ENCODE data around the gene ANGEL2. TPM values are rescaled to one million over a fixed set of nuclear protein-coding genes. Genes with fewer than 3 reads are reported as not detected.

Gene ANGEL2
- polyA plus RNA-seq, 1 of the 3 experiments (the other 2 are of a cell fraction), result 14.0 TPM

- 71% methylated on average over 3 of the region's 3 CpGs for WGBS (ENCODE audit: low lambda C conversion rate)
- H3K36me3 ChIP-seq (replicated peaks in 1 of 2; ENCODE audit: control insufficient read depth in 1 of 2, insufficient read depth in 2 of 2, low read length in 1 of 2), result no peaks in the 10 kb centered on the region
- H3K4me3 ChIP-seq (ENCODE audit: low read depth in 2 of 2, low read length in 1 of 2), result no peak overlapping the region
- H3K27ac ChIP-seq (ENCODE audit: low read depth in 2 of 2, low read length in 1 of 2), result no peak overlapping the region
- H3K4me1 ChIP-seq (ENCODE audit: control insufficient read depth in 1 of 2, insufficient read depth in 2 of 2, low read depth in 1 of 2, low read length in 1 of 2), result peaks cover 0 to 2% of the 10 kb centered on the region in 2 experiments; a peak in 1 of 4 replicates
- no peaks in the 10 kb centered on the region for H3K27me3 ChIP-seq (ENCODE audit: insufficient read depth)
- H2AFZ ChIP-seq (ENCODE audit: low read depth), result no peak overlapping the region
- no peaks in the 10 kb centered on the region for H3K9me3 ChIP-seq
- ChIA-PET POLR2A (interaction anchor here (0.6 to 1.4 kb wide), 2 partner anchors 17 to 121 kb away, joined by 3 read pairs; no protein-coding TSS in a partner anchor), CTCF (interaction anchor here (0.6 to 2.2 kb wide), 10 partner anchors 8 to 154 kb away, joined by 3 to 14 read pairs (median 4); partner anchors contain the start of gene VASH2)
- H3K9ac ChIP-seq, result no peak overlapping the region
- no peaks in the 10 kb centered on the region for H3K79me2 ChIP-seq (ENCODE audit: insufficient read depth)
- H3K4me2 ChIP-seq, result no peak overlapping the region
- H3F3A ChIP-seq (replicated peaks; ENCODE audit: insufficient read depth), result no peaks in the 10 kb centered on the region
- TF ChIP-seq MEF2A (IDR thresholded peaks at IDR 0.05; ENCODE audit: borderline replicate concordance, low read depth) (no peak), TAF1 (IDR thresholded peaks at IDR 0.05; ENCODE audit: borderline replicate concordance, low read depth, low read length) (no peak), RCOR1 (IDR thresholded peaks at IDR 0.05; ENCODE audit: low read length) (no peak)
- no peak for DNase-seq
- no peaks in the 10 kb centered on the region for H4K20me1 ChIP-seq (ENCODE audit: insufficient read depth)
- no peaks in the 10 kb centered on the region for H3K9me2 ChIP-seq
Measured at GRCh38 chr1:212968368-212968863, 47.3 kb downstream of the ANGEL2 start.

DNA sequence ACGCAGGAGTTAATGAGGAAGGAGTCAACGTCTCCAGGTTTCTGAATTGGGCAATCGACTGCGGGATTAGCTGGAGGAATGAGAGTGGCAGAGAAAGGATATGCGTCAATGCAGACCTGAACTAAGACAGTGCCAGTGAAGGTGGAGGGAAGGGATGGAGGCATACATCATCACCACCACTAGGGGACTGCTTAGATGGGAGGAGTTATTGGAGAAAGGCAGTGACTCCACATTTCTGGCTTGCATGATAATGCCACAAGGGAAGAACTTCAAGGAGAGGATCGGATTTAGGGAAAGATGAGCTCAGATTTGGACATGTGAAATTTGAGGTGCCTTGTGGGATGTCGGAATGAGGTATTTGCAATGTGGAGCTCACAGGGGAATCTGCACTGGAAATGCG, 47.9 kb downstream of the ANGEL2 start:
- no peak overlapping the region for H3K27ac ChIP-seq (ENCODE audit: low read depth in 2 of 2, low read length in 1 of 2)
- TF ChIP-seq, protein P1, sequence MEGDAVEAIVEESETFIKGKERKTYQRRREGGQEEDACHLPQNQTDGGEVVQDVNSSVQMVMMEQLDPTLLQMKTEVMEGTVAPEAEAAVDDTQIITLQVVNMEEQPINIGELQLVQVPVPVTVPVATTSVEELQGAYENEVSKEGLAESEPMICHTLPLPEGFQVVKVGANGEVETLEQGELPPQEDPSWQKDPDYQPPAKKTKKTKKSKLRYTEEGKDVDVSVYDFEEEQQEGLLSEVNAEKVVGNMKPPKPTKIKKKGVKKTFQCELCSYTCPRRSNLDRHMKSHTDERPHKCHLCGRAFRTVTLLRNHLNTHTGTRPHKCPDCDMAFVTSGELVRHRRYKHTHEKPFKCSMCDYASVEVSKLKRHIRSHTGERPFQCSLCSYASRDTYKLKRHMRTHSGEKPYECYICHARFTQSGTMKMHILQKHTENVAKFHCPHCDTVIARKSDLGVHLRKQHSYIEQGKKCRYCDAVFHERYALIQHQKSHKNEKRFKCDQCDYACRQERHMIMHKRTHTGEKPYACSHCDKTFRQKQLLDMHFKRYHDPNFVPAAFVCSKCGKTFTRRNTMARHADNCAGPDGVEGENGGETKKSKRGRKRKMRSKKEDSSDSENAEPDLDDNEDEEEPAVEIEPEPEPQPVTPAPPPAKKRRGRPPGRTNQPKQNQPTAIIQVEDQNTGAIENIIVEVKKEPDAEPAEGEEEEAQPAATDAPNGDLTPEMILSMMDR (IDR thresholded peaks at IDR 0.05), result peak; percentile 59
- TF ChIP-seq FOXM1 (IDR thresholded peaks at IDR 0.05; ENCODE audit: low read depth), result no peak
- no peaks in the 10 kb centered on the region for H3K36me3 ChIP-seq (replicated peaks in 1 of 2; ENCODE audit: control insufficient read depth in 1 of 2, insufficient read depth in 2 of 2, low read length in 1 of 2)
- H2AFZ ChIP-seq (ENCODE audit: low read depth), result no peak overlapping the region
- H3K9me2 ChIP-seq, result no peaks in the 10 kb centered on the region
- H4K20me1 ChIP-seq (ENCODE audit: insufficient read depth), result no peaks in the 10 kb centered on the region
- no peaks in the 10 kb centered on the region for H3K27me3 ChIP-seq (ENCODE audit: insufficient read depth)
- no peaks in the 10 kb centered on the region for H3K9me3 ChIP-seq
- no peaks in the 10 kb centered on the region for H3K79me2 ChIP-seq (ENCODE audit: insufficient read depth)
- ChIA-PET CTCF (interaction anchor here (0.6 to 2.2 kb wide), 14 partner anchors 9 to 865 kb away, joined by 3 to 14 read pairs (median 3); partner anchors contain the start of gene VASH2), POLR2A (interaction anchor here (0.7 to 1.4 kb wide), 2 partner anchors 17 to 110 kb away, joined by 3 read pairs; no protein-coding TSS in a partner anchor)
- no peak overlapping the region for H3K4me2 ChIP-seq
- no peak overlapping the region for H3K9ac ChIP-seq
- WGBS (ENCODE audit: low lambda C conversion rate), result 80% methylated on average over 8 of the region's 8 CpGs
- H3K4me3 ChIP-seq (ENCODE audit: low read depth in 2 of 2, low read length in 1 of 2), result no peak overlapping the region
- peak; percentile 57 for DNase-seq
- H3K4me1 ChIP-seq (ENCODE audit: control insufficient read depth in 1 of 2, insufficient read depth in 2 of 2, low read depth in 1 of 2, low read length in 1 of 2), result peaks cover 0 to 2% of the 10 kb centered on the region in 2 experiments; a peak in 1 of 4 replicates
- no peaks in the 10 kb centered on the region for H3F3A ChIP-seq (replicated peaks; ENCODE audit: insufficient read depth)

DNA sequence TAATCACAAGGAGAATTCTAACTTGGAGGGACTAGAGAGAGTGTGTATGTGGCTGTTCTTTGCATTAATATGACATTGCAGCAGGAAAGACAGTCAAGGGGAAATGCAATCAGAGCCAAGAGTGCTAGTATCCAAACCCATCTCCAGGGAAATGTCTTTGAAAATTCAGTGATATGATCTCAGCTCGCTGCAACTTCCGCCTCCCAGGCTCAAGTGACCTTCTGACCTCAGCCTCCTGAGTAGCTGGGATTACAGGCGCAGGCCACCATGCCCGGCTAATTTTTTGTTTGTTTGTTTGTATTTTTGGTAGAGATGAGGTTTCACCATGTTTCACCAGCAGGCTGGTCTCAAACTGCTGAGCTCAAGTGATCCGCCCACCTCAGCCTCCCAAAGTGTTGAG, 49.1 kb downstream of the ANGEL2 start:
- Histone ChIP-seq H3K9ac (no peak overlapping the region), H3K4me2 (no peak overlapping the region), H3K27ac (ENCODE audit: low read depth in 2 of 2, low read length in 1 of 2) (no peak overlapping the region), H4K20me1 (ENCODE audit: insufficient read depth) (no peaks in the 10 kb centered on the region), H3K9me3 (no peaks in the 10 kb centered on the region), H3K4me3 (ENCODE audit: low read depth in 2 of 2, low read length in 1 of 2) (no peak overlapping the region), H3K27me3 (ENCODE audit: insufficient read depth) (no peaks in the 10 kb centered on the region; the same call in 1 of the 2 replicates), H3K9me2 (no peaks in the 10 kb centered on the region), H3K36me3 (replicated peaks in 1 of 2; ENCODE audit: control insufficient read depth in 1 of 2, insufficient read depth in 2 of 2, low read length in 1 of 2) (no peaks in the 10 kb centered on the region), H3F3A (replicated peaks; ENCODE audit: insufficient read depth) (no peaks in the 10 kb centered on the region), H3K79me2 (ENCODE audit: insufficient read depth) (no peaks in the 10 kb centered on the region), H3K4me1 (ENCODE audit: control insufficient read depth in 1 of 2, insufficient read depth in 2 of 2, low read depth in 1 of 2, low read length in 1 of 2) (peaks cover 0 to 2% of the 10 kb centered on the region in 2 experiments; a peak in 1 of 4 replicates), H2AFZ (ENCODE audit: low read depth) (no peak overlapping the region)
- no peak for DNase-seq
- WGBS (ENCODE audit: low lambda C conversion rate), result 91% methylated on average over 5 of the region's 5 CpGs
- ChIA-PET CTCF (interaction anchor here (1.4 to 2.2 kb wide), 3 partner anchors 29 to 509 kb away, joined by 3 to 14 read pairs (median 3); no protein-coding TSS in a partner anchor), POLR2A (no interaction called here)
- TF ChIP-seq, protein P2, sequence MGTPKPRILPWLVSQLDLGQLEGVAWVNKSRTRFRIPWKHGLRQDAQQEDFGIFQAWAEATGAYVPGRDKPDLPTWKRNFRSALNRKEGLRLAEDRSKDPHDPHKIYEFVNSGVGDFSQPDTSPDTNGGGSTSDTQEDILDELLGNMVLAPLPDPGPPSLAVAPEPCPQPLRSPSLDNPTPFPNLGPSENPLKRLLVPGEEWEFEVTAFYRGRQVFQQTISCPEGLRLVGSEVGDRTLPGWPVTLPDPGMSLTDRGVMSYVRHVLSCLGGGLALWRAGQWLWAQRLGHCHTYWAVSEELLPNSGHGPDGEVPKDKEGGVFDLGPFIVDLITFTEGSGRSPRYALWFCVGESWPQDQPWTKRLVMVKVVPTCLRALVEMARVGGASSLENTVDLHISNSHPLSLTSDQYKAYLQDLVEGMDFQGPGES (IDR thresholded peaks at IDR 0.05; ENCODE audit: low read depth, low read length), result no peak
- TF ChIP-seq FOSL2 (IDR thresholded peaks at IDR 0.05; ENCODE audit: borderline replicate concordance, low read depth), result no peak
- no peak for TF ChIP-seq ELF1 (IDR thresholded peaks at IDR 0.05)
- TF ChIP-seq RAD21 (IDR thresholded peaks at IDR 0.05; ENCODE audit: low read length), result no peak
- TF ChIP-seq POLR2AphosphoS5 (IDR thresholded peaks at IDR 0.05; ENCODE audit: low read depth, low read length), result no peak
- TF ChIP-seq GABPA (IDR thresholded peaks at IDR 0.05; ENCODE audit: low read depth), result no peak
- TF ChIP-seq YY1 (IDR thresholded peaks at IDR 0.05; ENCODE audit: low read depth), result no peak
- no peak for TF ChIP-seq SMC3 (IDR thresholded peaks at IDR 0.05; ENCODE audit: low read depth, low read length)
- TF ChIP-seq, protein P3, sequence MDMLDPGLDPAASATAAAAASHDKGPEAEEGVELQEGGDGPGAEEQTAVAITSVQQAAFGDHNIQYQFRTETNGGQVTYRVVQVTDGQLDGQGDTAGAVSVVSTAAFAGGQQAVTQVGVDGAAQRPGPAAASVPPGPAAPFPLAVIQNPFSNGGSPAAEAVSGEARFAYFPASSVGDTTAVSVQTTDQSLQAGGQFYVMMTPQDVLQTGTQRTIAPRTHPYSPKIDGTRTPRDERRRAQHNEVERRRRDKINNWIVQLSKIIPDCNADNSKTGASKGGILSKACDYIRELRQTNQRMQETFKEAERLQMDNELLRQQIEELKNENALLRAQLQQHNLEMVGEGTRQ (IDR thresholded peaks at IDR 0.05; ENCODE audit: borderline replicate concordance, low read depth, low read length), result no peak
- TF ChIP-seq NFIC (IDR thresholded peaks at IDR 0.05; ENCODE audit: borderline replicate concordance), result no peak
- TF ChIP-seq MXI1 (IDR thresholded peaks at IDR 0.05; ENCODE audit: low read depth, low read length), result no peak
- no peak for TF ChIP-seq RFX5 (IDR thresholded peaks at IDR 0.05; ENCODE audit: low read length)
- no peak for TF ChIP-seq RCOR1 (IDR thresholded peaks at IDR 0.05; ENCODE audit: low read length)
